Keratinocyte (primary cell): ENCODE measurements around the gene CFAP100. TPM values are rescaled to one million over a fixed set of nuclear protein-coding genes. Genes with fewer than 3 reads are reported as not detected.
A peak's percentile ranks its signal among the peaks of the same experiment; 100 is the strongest.

ENCODE experiments used
- DNase-seq: peaks from one replicate; pipeline ENCODE4 v3.0.0-alpha.2; 2011; ENCODE audit warnings: low read depth, missing footprints, low spot score
- FAIRE-seq: peaks from 2 replicates; lab custom pipeline; 2011; peaks lifted over from hg19 to GRCh38; lab: Jason Lieb, UNC
- H2AFZ ChIP-seq: 2 replicates; pipeline ENCODE4 v1.6.0; 2012; ENCODE audit warnings: low read length, control low read depth, inconsistent platforms; ENCODE audit not compliant: control insufficient read depth
- H3K27ac ChIP-seq: 2 replicates; pipeline ENCODE4 v1.5.1; 2011; ENCODE audit warnings: low read length; ENCODE audit not compliant: control insufficient read depth, insufficient read depth
- H3K27me3 ChIP-seq: 3 replicates; pipeline ENCODE4 v1.6.0; 2011; ENCODE audit warnings: low read length; ENCODE audit not compliant: control insufficient read depth, insufficient read depth; ENCODE audit errors: extremely low read depth
- H3K36me3 ChIP-seq, 2 experiments: 2 replicates in 1 of 2; 3 replicates in 1 of 2; pipeline ENCODE4 v1.5.1; 2011; ENCODE audit warnings: low read length in 2 of 2, mild to moderate bottlenecking in 1 of 2; ENCODE audit not compliant: control insufficient read depth in 2 of 2, insufficient read depth in 2 of 2; ENCODE audit errors: extremely low read depth in 1 of 2
- H3K4me1 ChIP-seq: 3 replicates; pipeline ENCODE4 v1.5.1; 2011; ENCODE audit warnings: low read length; ENCODE audit not compliant: control insufficient read depth, insufficient read depth; ENCODE audit errors: extremely low read depth
- H3K4me2 ChIP-seq: 3 replicates; pipeline ENCODE4 v1.6.0; 2011; ENCODE audit warnings: low read depth, low read length; ENCODE audit not compliant: control insufficient read depth, insufficient read depth; ENCODE audit errors: extremely low read depth
- H3K4me3 ChIP-seq, 3 experiments: fragments of 200-600 bp in 1 of 3; sonication (generic) in 1 of 3; 2 replicates in 2 of 3; 3 replicates in 1 of 3; pipeline ENCODE4 v1.5.1; 2011 to 2016; ENCODE audit warnings: low read length in 3 of 3, mild to moderate bottlenecking in 3 of 3, control low read depth in 2 of 3, inconsistent platforms in 1 of 3, low read depth in 1 of 3, mixed read lengths in 1 of 3, mixed run types in 1 of 3, moderate library complexity in 1 of 3; ENCODE audit not compliant: control insufficient read depth in 2 of 3, insufficient read depth in 2 of 3; ENCODE audit errors: extremely low read depth in 1 of 3
- H3K79me2 ChIP-seq: 2 replicates; pipeline ENCODE4 v1.6.0; 2012; ENCODE audit warnings: low read length; ENCODE audit not compliant: control insufficient read depth, insufficient read depth
- H3K9ac ChIP-seq: 3 replicates; pipeline ENCODE4 v1.6.0; 2011; ENCODE audit warnings: low read length; ENCODE audit not compliant: control insufficient read depth, insufficient read depth; ENCODE audit errors: extremely low read depth
- H3K9me1 ChIP-seq: 3 replicates; pipeline ENCODE4 v1.6.0; 2011; ENCODE audit warnings: low read length; ENCODE audit not compliant: control insufficient read depth, insufficient read depth; ENCODE audit errors: extremely low read depth
- H3K9me3 ChIP-seq: 2 replicates; pipeline ENCODE4 v1.5.1; 2012; ENCODE audit warnings: low read depth, low read length; ENCODE audit not compliant: control insufficient read depth
- H4K20me1 ChIP-seq: 3 replicates; pipeline ENCODE4 v1.6.0; 2011; ENCODE audit warnings: low read length; ENCODE audit not compliant: control insufficient read depth, insufficient read depth; ENCODE audit errors: extremely low read depth
- CTCF ChIP-seq, 3 experiments: IDR thresholded peaks in 1 of 3; conservative IDR thresholded peaks in 1 of 3; optimal IDR thresholded peaks in 1 of 3; 2 replicates in 2 of 3; 3 replicates in 1 of 3; pipeline versions ENCODE3 to v1.5.1; 2011; ENCODE audit warnings: low read length in 3 of 3, mild to moderate bottlenecking in 3 of 3, moderate library complexity in 2 of 3, control low read depth in 1 of 3, inconsistent platforms in 1 of 3; ENCODE audit not compliant: insufficient read depth in 2 of 3; ENCODE audit errors: extremely low read depth in 1 of 3
- EZH2 ChIP-seq: IDR thresholded peaks from one replicate; pipeline ENCODE4 v1.6.1; 2012; ENCODE audit warnings: inconsistent platforms, mild to moderate bottlenecking, low read length, moderate library complexity
- dilution Hi-C: fragments of 300-500 bp; cut with MboI; formaldehyde crosslinking; loops from one replicate; pipeline ENCODE4 v1.7.0; 2020; ENCODE audit warnings: low sequenced_read_pairs; ENCODE audit not compliant: extremely low pct_ligation_motif_present
- polyA plus RNA-seq, 5 experiments: library from polyadenylated mRNA; depleted of rRNA in 3 of 5; stranded (reverse) in 3 of 5; stranded (forward) in 1 of 5; unstranded in 1 of 5; fragments of >200 nt; gene quantifications; 1 replicate in 1 of 5; 2 replicates in 3 of 5; 3 replicates in 1 of 5; pipeline versions ENCODE4 v1.2.1 to v1.2.3, GENCODE V29; 2011 to 2012; ENCODE audit warnings: missing spikeins in 2 of 5, low read depth in 1 of 5, low replicate concordance in 1 of 5

CFAP100 gene
- polyA plus RNA-seq, 1 donor (not counting 4 experiments of a cell fraction or from before 2014, with no cell fraction given), result not detected

- H3K36me3 ChIP-seq, result peaks cover 18 to 25% of the 10 kb centered on the region in 2 experiments
- H3K4me1 ChIP-seq, result peaks cover 31% of the 10 kb centered on the region
- H3K9me3 ChIP-seq, result no peaks in the 10 kb centered on the region
- dilution Hi-C loops, result no loop called here
- peaks cover 11% of the 10 kb centered on the region for H3K9me1 ChIP-seq
- no peak overlapping the region for H2AFZ ChIP-seq
- H3K4me3 ChIP-seq, result peak overlapping the region in 2 of 3 experiments; percentile 9 to 47
- no peak overlapping the region for H3K27ac ChIP-seq
- H3K9ac ChIP-seq, result no peak overlapping the region
- no peak for TF ChIP-seq CTCF (optimal IDR thresholded peaks at IDR 0.05 in 1 of 3, IDR thresholded peaks at IDR 0.05 in 1 of 3, conservative IDR thresholded peaks at IDR 0.05 in 1 of 3; ENCODE audit: extremely low read depth in 1 of 3, insufficient read depth in 2 of 3, low read length in 3 of 3)
- no peak for TF ChIP-seq EZH2
- H4K20me1 ChIP-seq, result peaks cover 20% of the 10 kb centered on the region
- peaks cover 54% of the 10 kb centered on the region for H3K79me2 ChIP-seq
- DNase-seq (no peak), FAIRE-seq (no peak)
- H3K27me3 ChIP-seq, result no peaks in the 10 kb centered on the region
- H3K4me2 ChIP-seq, result peak overlapping the region; percentile 86
These were observed 78.8 kb downstream of the CFAP100 start for GRCh38 chr3:126473292-126474168.

DNA sequence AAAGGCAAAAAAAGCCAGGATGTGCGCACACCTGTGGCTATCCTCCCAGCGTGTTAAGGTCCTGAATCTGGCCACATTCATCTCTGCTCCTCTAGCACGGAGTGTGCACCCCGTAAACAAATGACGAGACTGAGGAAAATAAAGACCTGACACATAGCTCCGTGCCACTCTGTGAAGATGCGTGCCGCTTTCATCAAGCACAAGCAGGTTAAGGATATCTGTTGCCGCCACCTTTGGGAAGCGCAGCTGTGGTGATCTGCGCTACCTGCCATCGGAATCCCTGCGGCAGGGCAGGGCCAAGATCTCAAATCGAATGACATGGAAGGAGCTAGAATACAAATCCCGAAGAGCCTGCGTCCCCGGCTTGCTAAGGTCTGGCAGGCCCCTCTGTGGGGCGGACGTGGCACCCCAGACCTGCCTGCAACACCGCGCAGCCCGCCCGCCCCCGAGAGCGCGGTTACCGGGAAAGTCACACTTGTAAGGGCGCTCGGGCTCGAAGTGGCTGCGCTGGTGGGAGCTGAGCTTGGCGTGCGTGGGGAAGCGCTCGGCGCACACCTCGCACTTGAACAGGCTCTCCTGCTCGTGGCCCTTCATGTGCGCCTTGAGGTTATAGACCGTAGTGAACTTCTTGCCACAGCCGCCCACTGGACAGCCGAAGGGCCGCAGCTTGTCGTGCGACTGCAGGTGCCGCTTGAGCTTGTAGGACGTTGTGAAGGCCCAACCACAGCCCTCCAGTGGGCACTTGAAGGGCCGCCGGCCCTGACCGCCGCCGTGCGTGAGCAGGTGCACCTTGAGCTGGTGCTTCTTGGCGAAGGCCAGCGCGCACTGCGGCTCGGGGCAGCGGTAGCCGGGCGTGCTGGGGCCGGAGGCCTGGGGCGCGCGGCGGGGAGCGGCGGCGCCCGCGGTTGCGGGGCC, 80.0 kb downstream of the CFAP100 start:
- peak overlapping the region; percentile 65 for H3K27ac ChIP-seq
- peaks cover 31% of the 10 kb centered on the region for H3K4me1 ChIP-seq
- H2AFZ ChIP-seq, result no peak overlapping the region
- H3K27me3 ChIP-seq, result no peaks in the 10 kb centered on the region
- H3K4me2 ChIP-seq, result peak overlapping the region; percentile 91
- no peaks in the 10 kb centered on the region for H3K9me3 ChIP-seq
- peaks cover 11% of the 10 kb centered on the region for H3K9me1 ChIP-seq
- peaks cover 20% of the 10 kb centered on the region for H4K20me1 ChIP-seq
- no peak for TF ChIP-seq EZH2
- peak in 1 of 3 experiments; percentile 6 for TF ChIP-seq CTCF (optimal IDR thresholded peaks at IDR 0.05 in 1 of 3, IDR thresholded peaks at IDR 0.05 in 1 of 3, conservative IDR thresholded peaks at IDR 0.05 in 1 of 3; ENCODE audit: extremely low read depth in 1 of 3, insufficient read depth in 2 of 3, low read length in 3 of 3)
- peaks cover 12 to 18% of the 10 kb centered on the region in 2 experiments for H3K36me3 ChIP-seq
- no peak for FAIRE-seq
- H3K9ac ChIP-seq, result peak overlapping the region; percentile 74
- H3K4me3 ChIP-seq, result peak overlapping the region; percentile 74 to 85 (median 74)
- DNase-seq, result no peak
- H3K79me2 ChIP-seq, result peaks cover 42% of the 10 kb centered on the region
- dilution Hi-C loops, result no loop called here
